PC-9 (cell line): ENCODE measurements around the gene IPPK. TPM values are rescaled to one million over a fixed set of nuclear protein-coding genes. Genes with fewer than 3 reads are reported as not detected.

ENCODE experiments used
- BruUV-seq: library from RNA; stranded (reverse); fragments of 400-500 nt; replicated peaks from 2 replicates; lab custom pipeline; 2021; lab: Mats Ljungman, UMichigan
- CTCF ChIA-PET: fragments of 300-600 bp; sonication (Branson Sonifier 250); formaldehyde crosslinking; loops from one replicate; lab custom pipeline; 2022; ENCODE audit warnings: antibody characterized with exemption; lab: Charles Lee
- POLR2A ChIA-PET: fragments of 300-600 bp; sonication (Branson Sonifier 250); formaldehyde crosslinking; loops from one replicate; lab custom pipeline; 2022; ENCODE audit warnings: antibody characterized with exemption; ENCODE audit not compliant: unreplicated experiment; lab: Charles Lee
- DNase-seq, 2 experiments: peaks; one replicate each; pipeline versions ENCODE4 v3.0.0 to v3.0.0-alpha.2; 2015 to 2022; ENCODE audit warnings: mixed read lengths in 1 of 2
- H2AFZ ChIP-seq: fragments of 200-600 bp; sonication (generic); 2 replicates; pipeline ENCODE4 v1.8.1; 2017; ENCODE audit warnings: antibody characterized with exemption
- H3F3A ChIP-seq: fragments of 200-600 bp; sonication (generic); 2 replicates; pipeline ENCODE4 v1.8.1; 2017; ENCODE audit warnings: antibody characterized with exemption, mild to moderate bottlenecking, low read depth; ENCODE audit not compliant: insufficient read depth
- H3K27ac ChIP-seq: fragments of 200-600 bp; sonication (generic); 2 replicates; pipeline ENCODE4 v1.6.1; 2016; ENCODE audit warnings: mixed run types
- H3K27me3 ChIP-seq: fragments of 200-600 bp; sonication (generic); 2 replicates; pipeline ENCODE4 v1.6.1; 2016; ENCODE audit warnings: low read depth, mixed run types; ENCODE audit not compliant: insufficient read depth
- H3K36me3 ChIP-seq: fragments of 200-600 bp; sonication (generic); 2 replicates; pipeline ENCODE4 v1.6.1; 2016; ENCODE audit warnings: low read depth, mixed run types
- H3K4me1 ChIP-seq: fragments of 200-600 bp; sonication (generic); replicated peaks from 2 replicates; pipeline ENCODE4 v1.6.1; 2016; ENCODE audit warnings: mixed run types; ENCODE audit not compliant: insufficient read depth
- H3K4me2 ChIP-seq: fragments of 200-600 bp; sonication (generic); 2 replicates; pipeline ENCODE4 v1.6.1; 2017; ENCODE audit warnings: mixed run types
- H3K4me3 ChIP-seq: fragments of 200-600 bp; sonication (generic); 2 replicates; pipeline ENCODE4 v1.6.1; 2016; ENCODE audit warnings: mixed run types
- H3K79me2 ChIP-seq: fragments of 200-600 bp; sonication (generic); 2 replicates; pipeline ENCODE4 v1.6.1; 2017; ENCODE audit warnings: low read depth, mixed run types
- H3K9me2 ChIP-seq: fragments of 200-600 bp; sonication (generic); 2 replicates; pipeline ENCODE4 v1.8.1; 2017; ENCODE audit warnings: mild to moderate bottlenecking; ENCODE audit not compliant: insufficient read depth
- H3K9me3 ChIP-seq: fragments of 200-600 bp; sonication (generic); 2 replicates; pipeline ENCODE4 v1.8.1; 2016; ENCODE audit warnings: low read depth; ENCODE audit not compliant: insufficient read depth
- H4K20me1 ChIP-seq: fragments of 200-600 bp; sonication (generic); 2 replicates; pipeline ENCODE4 v1.8.1; 2017; ENCODE audit not compliant: insufficient read depth
- EZH2 ChIP-seq: fragments of 200-600 bp; sonication (generic); IDR thresholded peaks from 2 replicates; pipeline ENCODE4 v1.8.0; 2017; ENCODE audit warnings: antibody characterized with exemption, low read depth
- intact Hi-C: fragments of 100-400 bp; cut with micrococcal nuclease; formaldehyde crosslinking; loops from one replicate; pipeline ENCODE4 v1.10.0; 2022; ENCODE audit not compliant: unreplicated experiment
- total RNA-seq: library from RNA; stranded (reverse); gene quantifications from 2 replicates; pipeline ENCODE4 v1.2.3, GENCODE V29; 2021
- TF ChIP-seq, protein P1 (sequence below): fragments of 200-600 bp; sonication (generic); conservative IDR thresholded peaks from 2 replicates; pipeline ENCODE4 v1.6.1; 2017; ENCODE audit warnings: mixed run types, antibody characterized with exemption, mild to moderate bottlenecking, moderate library complexity

Gene IPPK
- total RNA-seq, 1 experiment from 2014 or later: 12.3 TPM

DNA sequence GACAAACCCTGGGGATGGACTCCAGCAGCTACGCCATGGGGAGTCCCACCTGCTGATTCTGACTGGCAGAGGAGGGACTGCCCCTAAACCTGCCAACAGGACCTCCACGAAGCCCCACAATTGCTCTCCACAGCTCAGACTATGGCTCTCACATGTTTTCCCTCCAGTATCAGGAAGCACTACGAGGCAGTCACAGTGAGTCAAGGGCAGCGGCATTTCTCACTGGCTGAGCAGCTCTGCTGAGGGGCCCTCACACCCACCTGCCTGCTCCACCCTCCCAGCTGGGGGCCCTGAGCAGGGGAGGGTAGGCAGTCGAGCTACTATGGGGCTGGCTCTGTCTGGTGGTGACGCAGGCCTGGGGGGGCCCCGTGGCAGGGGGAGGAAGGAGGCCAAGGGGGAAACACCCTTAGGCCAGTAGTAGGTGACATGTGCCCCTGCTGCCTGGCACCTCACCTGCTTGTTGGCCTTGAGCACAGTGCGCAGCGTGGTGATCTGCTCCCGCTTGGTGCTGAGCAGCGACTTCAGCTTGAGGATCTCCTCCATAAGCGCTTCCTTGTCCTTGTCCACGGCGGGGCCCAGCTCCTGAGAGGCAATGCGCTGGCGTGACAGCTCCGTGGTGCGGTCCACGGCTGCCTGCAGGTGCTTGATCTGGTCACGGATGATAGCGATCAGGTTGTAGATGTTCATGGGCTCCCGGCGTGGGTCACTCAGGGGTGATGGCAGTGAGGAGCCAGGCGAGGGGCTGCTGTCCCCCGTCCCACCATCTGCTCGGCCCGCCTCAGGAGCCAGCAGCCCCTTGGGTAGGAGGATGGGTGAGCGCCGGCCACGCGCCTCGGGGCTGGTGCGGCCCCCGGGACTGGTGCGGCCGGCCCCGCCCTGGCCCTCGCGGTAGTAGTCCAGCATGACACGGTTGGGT lies 48.4 kb upstream of the IPPK start:
- H3K27me3 ChIP-seq: no peaks in the 10 kb centered on the region
- no TSS peak for BruUV-seq

DNA sequence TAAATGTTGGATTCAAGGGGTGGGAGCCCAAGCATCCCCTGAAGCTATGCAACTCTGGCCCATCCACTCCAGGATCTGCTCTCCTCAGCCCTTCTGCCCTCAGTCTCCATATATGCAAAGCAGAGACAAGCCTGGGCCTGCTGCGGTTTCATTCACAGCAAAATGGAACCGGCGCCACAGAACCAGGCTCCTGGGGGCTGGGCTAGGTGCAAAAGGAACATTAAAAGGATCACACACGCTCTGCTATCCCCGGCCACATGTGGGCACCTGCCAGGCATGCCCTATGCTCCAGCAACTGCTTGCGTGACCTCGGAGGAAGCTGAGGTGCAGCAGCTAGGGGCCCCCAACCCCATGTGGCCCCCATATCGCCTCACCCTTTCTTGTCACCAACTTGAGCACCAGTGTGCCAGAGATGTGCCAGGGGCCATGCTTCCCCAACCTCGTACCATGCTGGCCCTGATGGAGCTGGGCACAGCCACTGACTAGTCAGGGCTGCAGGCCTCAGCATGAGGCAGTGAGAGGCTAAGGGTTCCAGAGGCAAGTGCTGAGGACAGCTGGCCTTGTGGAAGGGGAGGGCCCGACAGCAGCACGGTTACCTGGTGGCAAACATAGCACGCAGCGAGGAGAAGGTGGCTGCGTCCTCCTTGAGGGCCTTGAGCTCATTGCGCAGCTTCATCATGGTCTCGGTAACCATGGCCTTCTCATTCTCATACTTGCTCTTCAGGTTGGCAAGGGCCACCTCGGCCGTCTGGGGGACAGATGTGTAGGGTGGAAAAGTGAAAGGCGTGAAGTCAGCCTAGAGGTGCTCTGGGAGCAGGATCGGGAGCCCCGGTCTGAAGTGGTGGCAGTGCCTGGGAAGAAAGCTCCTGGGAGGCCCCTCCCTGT lies 47.5 kb upstream of the IPPK start:
- POLR2A ChIA-PET: no interaction called here
- Histone ChIP-seq H3K79me2 (no peaks in the 10 kb centered on the region), H3K4me3 (no peak overlapping the region), H3K9me3 (no peaks in the 10 kb centered on the region), H3F3A (no peaks in the 10 kb centered on the region), H3K27ac (no peak overlapping the region), H2AFZ (no peak overlapping the region), H3K4me2 (no peak overlapping the region), H3K36me3 (0 out of 2 replicates have a peak, but pooled peaks cover 7% of the 10 kb centered on the region), H4K20me1 (no peaks in the 10 kb centered on the region), H3K27me3 (no peaks in the 10 kb centered on the region), H3K9me2 (no peaks in the 10 kb centered on the region), H3K4me1 (no peaks in the 10 kb centered on the region)
- no peak for DNase-seq
- intact Hi-C loops: no loop called here
- BruUV-seq: no TSS peak
- CTCF ChIA-PET: interaction anchor here (0.6 to 1.0 kb wide), 5 partner anchors 49 to 308 kb away, joined by 3 to 6 read pairs (median 3); no protein-coding TSS in a partner anchor
- TF ChIP-seq, protein P1, sequence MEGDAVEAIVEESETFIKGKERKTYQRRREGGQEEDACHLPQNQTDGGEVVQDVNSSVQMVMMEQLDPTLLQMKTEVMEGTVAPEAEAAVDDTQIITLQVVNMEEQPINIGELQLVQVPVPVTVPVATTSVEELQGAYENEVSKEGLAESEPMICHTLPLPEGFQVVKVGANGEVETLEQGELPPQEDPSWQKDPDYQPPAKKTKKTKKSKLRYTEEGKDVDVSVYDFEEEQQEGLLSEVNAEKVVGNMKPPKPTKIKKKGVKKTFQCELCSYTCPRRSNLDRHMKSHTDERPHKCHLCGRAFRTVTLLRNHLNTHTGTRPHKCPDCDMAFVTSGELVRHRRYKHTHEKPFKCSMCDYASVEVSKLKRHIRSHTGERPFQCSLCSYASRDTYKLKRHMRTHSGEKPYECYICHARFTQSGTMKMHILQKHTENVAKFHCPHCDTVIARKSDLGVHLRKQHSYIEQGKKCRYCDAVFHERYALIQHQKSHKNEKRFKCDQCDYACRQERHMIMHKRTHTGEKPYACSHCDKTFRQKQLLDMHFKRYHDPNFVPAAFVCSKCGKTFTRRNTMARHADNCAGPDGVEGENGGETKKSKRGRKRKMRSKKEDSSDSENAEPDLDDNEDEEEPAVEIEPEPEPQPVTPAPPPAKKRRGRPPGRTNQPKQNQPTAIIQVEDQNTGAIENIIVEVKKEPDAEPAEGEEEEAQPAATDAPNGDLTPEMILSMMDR: no peak
- TF ChIP-seq EZH2: no peak

More for the DNA sequence above, 48.4 kb upstream of the IPPK start:
- ChIA-PET CTCF (interaction anchor here (0.8 kb wide), 1 partner anchor 49 kb away, joined by 3 read pairs; no protein-coding TSS in a partner anchor), POLR2A (no interaction called here)
- Histone ChIP-seq H3K27ac (no peak overlapping the region), H3K79me2 (no peaks in the 10 kb centered on the region), H3F3A (no peaks in the 10 kb centered on the region), H3K4me3 (no peak overlapping the region), H3K4me1 (no peaks in the 10 kb centered on the region), H3K9me3 (no peaks in the 10 kb centered on the region), H3K36me3 (0 out of 2 replicates have a peak, but pooled peaks cover 4% of the 10 kb centered on the region), H3K9me2 (no peaks in the 10 kb centered on the region), H4K20me1 (no peaks in the 10 kb centered on the region), H3K4me2 (no peak overlapping the region), H2AFZ (no peak overlapping the region)
- no peak for DNase-seq
- intact Hi-C loops: no loop called here
- TF ChIP-seq EZH2: no peak
- TF ChIP-seq, protein P1: no peak

DNA sequence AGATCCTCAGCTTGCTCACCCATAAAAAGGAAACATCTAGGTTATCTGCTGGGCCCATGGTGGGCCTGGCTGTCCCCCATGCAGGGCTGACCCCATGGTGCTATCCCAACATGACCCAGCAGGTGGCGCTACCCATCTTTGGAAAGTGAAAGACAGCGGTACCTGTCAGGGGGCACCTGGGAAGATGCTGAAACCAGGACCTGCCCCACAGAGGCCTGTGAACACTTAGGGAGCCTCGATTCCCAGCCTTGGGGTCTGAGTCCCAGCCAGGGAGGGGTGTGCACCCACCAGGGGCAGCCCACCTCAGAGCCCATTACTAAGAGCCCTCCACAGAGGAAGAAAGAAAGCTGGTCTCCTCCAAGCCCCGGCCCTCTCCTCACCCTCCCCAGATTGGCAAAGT lies 46.6 kb upstream of the IPPK start:
- Histone ChIP-seq H3K4me1 (no peaks in the 10 kb centered on the region), H3K27ac (no peak overlapping the region), H4K20me1 (no peaks in the 10 kb centered on the region), H3K4me3 (no peak overlapping the region), H3F3A (no peaks in the 10 kb centered on the region), H3K36me3 (peaks cover 7% of the 10 kb centered on the region; the same call in 1 of the 2 replicates), H3K4me2 (no peak overlapping the region), H3K27me3 (no peaks in the 10 kb centered on the region), H3K79me2 (no peaks in the 10 kb centered on the region), H3K9me3 (no peaks in the 10 kb centered on the region), H2AFZ (no peak overlapping the region), H3K9me2 (no peaks in the 10 kb centered on the region)
- intact Hi-C loops: loop anchor here (1.0 kb wide), 2 partner anchors 49 to 74 kb away; no protein-coding TSS in a partner anchor
- TF ChIP-seq, protein P1: peak; percentile 95
- no peak for TF ChIP-seq EZH2
- peak in 1 of 2 experiments; percentile 77 for DNase-seq
- CTCF ChIA-PET: interaction anchor here (0.6 to 1.0 kb wide), 3 partner anchors 74 to 309 kb away, joined by 3 to 6 read pairs (median 4); no protein-coding TSS in a partner anchor
- no TSS peak for BruUV-seq
- POLR2A ChIA-PET: no interaction called here
